GM19043 (cell line): ENCODE data around the gene POLE.
"Not testable (repeated sequence)": the region's sequence is repeated elsewhere in the genome, so short reads cannot be mapped to it uniquely, and the experiment has no call there.

ENCODE experiments used
- ATAC-seq: cut with Tn5 transposase; IDR thresholded peaks from one replicate; pipeline ENCODE4 v1.9.1; 2021; ENCODE audit warnings: low read depth; ENCODE audit not compliant: unreplicated experiment

The POLE gene

GRCh38 chr12:132601171-132601883 is 85.8 kb downstream of the POLE start:
- ATAC-seq = no peak

GRCh38 chr12:132600048-132601032 is 86.8 kb downstream of the POLE start:
- no peak for ATAC-seq

- ATAC-seq = not testable (repeated sequence)
Observed at GRCh38 chr12:132599502-132599901, 87.6 kb downstream of the POLE start.

DNA sequence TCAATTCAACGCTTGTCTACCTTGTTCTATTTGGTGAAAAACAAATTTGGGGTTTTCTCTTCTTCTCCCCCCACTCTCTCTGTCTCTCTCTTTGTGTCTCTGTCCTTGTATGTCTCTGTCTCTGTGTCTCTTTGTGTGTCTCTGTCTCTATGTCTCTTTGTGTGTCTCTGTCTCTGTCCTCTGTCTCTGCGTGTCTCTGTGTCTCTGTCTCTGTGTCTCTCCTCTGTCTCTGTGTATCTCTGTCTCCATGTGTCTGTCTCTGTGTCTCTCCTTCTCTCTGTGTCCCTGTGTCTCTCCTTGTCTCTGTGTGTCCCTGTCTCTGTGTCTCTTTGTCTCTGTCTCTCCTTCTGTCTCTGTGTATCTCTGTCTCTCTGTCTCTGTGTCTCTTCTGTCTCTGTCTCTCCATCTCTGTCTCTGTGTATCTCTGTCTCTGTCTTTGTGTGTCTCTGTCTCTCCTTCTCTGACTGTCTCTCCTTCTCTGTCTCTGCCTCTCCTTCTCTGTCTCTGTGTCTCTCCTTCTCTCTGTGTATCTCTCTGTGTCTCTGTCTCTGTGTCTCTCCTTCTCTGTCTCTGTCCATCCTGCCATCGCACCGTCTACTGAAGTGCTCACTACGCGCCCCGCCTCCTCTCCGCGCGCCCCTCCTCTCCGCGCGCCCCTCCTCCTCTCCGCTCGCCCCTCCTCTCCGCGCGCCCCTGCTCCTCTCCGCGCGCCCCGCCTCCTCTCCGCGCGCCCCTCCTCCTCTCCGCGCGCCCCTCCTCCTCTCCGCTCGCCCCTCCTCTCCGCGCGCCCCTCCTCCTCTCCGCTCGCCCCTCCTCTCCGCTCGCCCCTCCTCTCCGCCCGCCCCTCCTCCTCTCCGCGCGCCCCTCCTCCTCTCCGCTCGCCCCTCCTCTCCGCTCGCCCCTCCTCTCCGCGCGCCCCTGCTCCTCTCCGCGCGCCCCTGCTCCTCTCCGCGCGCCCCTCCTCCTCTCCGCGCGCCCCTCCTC is 89.5 kb downstream of the POLE start:
- no peak for ATAC-seq

DNA sequence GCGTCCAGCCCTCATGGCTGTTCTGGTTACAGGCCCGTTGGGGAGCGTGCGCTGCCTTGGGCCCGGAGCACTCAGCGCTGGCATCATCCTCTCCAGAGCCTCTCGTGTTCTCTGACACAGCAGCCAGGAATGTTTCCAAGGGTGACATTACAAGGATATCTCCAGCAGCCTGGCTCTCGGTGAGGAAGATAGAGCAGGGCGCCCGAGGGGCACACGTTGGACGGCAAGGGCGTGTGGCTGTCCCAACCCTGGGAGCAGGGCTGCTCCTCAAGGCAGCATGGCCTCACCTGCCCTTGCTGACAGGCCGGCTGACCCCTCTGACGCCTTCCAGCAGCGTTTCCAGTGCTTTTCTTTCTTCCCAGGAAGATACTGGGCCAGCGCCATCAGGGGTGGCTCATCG is 91.1 kb downstream of the POLE start:
- ATAC-seq = no peak

GRCh38 chr12:132595183-132595582 is 92.0 kb downstream of the POLE start:
- ATAC-seq = no peak

- no peak for ATAC-seq
Observed at GRCh38 chr12:132593938-132594358, 93.2 kb downstream of the POLE start.

GRCh38 chr12:132593521-132593920 is 93.6 kb downstream of the POLE start:
- no peak for ATAC-seq

- no peak for ATAC-seq
Observed at GRCh38 chr12:132593071-132593470, 94.1 kb downstream of the POLE start.

DNA sequence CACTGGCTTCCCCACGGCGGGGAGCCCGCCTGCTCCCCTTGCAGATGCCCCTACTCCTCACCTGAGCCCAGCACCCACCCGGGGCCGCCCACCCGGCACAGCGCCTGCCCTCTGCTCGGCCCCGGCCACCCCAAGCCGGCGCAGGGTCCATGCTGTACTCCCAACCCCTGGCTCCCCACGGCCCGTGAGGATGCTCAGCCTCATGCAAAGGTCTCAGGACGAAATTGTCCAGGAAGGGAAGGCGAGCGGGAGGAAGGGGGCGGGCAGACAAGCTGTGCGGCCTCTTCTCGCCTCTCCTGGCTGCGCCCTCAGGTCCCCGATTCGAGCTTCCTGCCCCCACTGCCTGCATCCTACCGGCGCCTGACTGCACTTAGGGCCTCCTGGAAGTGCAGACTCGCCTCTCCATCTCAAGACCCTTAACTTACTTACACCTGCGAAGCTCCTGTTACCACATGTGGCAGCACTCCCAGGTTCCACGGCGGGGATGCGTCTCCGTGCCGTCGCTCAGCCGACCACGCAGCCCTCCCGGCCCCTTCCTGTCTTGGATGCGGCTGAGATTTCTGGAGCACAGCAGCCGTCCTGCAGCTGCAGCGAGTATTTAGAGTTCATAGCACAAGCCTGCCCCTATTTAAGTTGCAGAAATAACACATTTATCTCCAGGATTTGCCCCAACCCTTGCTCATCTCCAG is 94.7 kb downstream of the POLE start:
- no peak for ATAC-seq

- ATAC-seq = no peak
Observed at GRCh38 chr12:132591107-132591935, 95.8 kb downstream of the POLE start.

DNA sequence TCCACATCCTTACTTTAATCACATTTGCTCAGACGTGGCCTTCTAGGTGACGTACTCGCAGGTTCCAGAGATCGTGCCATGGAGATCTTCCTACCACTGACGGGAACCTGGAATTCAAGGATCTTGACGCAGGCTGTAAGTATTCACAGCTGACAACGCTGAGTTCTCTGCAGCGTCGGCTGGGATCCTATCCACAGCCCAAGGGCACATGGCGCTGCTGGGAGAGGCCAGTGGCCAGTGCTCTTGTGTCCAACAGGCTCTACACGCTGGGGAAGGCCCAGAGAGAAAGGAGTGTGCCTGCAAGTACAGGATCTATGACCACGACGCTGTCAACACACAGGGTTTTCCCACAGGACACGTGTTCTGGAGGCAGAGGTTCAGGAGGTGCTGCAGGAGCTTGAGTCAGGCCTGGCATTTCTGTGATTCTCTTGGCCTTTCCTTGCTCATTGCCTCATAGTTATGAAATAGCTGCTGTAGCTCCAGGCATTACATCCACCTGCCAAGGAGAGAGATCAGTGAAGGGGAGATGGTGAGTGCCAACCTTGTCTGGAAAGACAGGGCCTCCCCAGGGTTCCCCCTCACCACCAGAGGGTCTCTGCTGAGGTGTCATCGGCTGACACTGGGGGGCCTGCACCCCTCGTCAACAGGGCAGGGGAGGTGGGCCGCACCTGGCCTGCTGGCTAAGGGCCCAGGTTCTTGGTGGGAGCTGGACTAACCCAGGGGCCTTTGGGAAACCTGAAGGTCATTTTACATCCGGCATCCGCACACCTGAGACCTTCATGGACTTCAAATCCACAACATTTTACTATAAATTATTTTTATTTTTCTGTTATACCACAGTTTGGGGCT is 98.1 kb downstream of the POLE start:
- ATAC-seq = no peak

DNA sequence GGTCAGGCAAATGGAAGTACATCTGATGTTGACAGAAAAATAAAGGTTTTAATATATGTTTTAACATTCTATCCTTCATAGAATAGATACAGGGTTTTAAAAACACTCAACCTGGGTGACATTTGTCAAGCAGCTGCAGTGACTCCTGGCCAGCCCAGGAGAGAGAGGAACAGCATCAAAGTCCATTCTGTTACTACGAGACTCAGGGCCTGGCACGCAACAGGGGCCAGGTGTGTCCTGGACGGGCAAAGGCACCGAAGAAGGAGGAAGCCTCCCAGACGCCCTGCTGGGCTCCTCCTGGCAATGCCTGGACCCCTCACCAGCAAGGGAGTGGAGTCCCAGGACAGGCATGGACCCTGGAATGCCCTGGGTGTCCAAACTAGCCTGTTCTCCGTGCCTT is 98.8 kb downstream of the POLE start:
- no peak for ATAC-seq

DNA sequence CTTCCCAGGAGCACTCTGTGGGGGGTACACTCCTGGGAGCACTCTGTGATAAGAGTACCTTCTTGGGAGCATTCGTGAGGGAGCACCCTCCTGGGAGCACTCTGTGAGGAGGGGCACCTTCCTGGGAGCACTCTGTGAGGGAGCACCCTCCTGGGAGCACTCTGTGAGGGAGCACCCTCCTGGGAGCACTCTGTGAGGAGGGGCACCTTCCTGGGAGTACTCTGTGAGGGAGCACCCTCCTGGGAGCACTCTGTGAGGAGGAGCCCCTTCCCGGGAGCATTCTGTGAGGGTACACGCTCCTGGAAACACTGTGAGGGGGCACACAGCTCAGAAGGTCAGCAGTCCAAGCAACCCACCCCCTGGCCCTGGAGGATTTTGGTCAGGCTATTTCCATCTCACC is 99.4 kb downstream of the POLE start:
- ATAC-seq = no peak

DNA sequence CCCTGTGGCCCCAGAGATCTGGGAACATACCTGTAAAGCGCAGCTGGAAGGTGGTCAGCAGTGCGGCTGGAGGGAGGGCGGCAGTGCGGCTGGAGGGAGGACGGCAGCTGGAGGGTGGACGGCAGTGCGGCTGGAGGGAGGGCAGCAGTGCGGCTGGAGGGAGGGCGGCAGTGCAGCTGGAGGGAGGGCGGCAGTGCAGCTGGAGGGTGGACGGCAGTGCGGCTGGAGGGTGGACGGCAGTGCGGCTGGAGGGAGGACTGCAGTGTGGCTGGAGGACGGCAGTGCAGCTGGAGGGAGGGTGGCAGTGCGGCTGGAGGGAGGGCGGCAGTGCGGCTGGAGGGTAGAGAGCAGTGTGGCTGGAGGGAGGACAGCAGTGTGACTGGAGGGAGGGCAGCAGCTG is 100.2 kb downstream of the POLE start:
- ATAC-seq = no peak

DNA sequence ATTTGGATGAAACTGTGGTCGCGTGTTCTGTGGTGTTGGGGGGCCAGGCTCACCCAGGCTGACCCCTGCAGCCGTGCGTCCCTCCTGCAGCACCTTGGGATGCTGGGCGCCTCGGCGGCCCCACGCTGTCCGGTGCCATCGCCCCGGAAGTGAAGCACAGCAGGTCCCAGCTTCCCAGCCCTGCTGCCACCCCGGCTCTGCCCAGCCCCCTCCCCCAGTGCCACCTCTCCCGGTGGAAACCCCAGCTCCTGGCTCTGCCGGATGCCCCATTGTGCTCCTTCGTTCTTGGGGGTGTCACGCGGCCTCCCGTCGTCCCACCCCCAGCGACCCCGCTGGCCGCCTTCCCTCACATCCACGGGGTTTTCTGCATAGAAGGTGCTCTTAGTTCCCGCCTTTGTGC is 102.0 kb downstream of the POLE start:
- no peak for ATAC-seq

DNA sequence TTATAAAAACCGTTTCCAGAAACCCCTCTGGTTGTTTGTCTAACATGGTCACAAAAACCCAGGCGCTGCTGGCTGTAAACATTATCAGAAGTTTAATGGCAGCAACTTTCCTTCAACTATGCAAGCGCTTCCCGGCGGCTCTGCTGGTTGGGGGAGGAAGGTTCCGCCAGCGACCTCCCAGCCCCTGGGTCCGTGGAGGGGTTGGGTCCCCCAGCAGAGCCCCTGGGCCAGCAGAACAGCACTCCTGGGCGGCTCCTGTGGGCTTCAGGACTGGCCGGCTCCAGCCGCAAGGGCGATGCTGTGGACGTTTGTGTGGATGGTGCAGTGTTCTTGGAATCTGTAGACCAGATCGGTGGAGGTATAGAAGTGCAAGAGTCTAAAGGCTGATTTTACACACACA is 102.7 kb downstream of the POLE start:
- ATAC-seq = no peak

- no peak for ATAC-seq
Observed at GRCh38 chr12:132583736-132584135, 103.4 kb downstream of the POLE start.
